Cardiac fibroblast (primary cell): ENCODE measurements around the gene PLIN5.

Source experiments
- DNase-seq, 2 donors: peaks; one replicate each; pipeline versions ENCODE4 v3.0.0 to v3.0.0-alpha.2; 2010; ENCODE audit warnings: low read depth in 2 of 2
- H3K4me3 ChIP-seq, 2 donors: replicated peaks in 1 of 2; 1 replicate in 1 of 2; 2 replicates in 1 of 2; pipeline ENCODE4 v1.5.1; 2011; ENCODE audit warnings: low read depth in 2 of 2, low read length in 2 of 2, mild to moderate bottlenecking in 2 of 2, moderate library complexity in 1 of 2
- CTCF ChIP-seq: IDR thresholded peaks from one replicate; pipeline ENCODE4 v1.5.1; 2011; ENCODE audit warnings: low read depth, mild to moderate bottlenecking, low read length, inconsistent platforms

PLIN5 gene

GRCh38 chr19:4492337-4493103, 42.5 kb downstream of the PLIN5 start:
- H3K4me3 ChIP-seq = no peak overlapping the region
- no peak for DNase-seq
- TF ChIP-seq CTCF = no peak

DNA sequence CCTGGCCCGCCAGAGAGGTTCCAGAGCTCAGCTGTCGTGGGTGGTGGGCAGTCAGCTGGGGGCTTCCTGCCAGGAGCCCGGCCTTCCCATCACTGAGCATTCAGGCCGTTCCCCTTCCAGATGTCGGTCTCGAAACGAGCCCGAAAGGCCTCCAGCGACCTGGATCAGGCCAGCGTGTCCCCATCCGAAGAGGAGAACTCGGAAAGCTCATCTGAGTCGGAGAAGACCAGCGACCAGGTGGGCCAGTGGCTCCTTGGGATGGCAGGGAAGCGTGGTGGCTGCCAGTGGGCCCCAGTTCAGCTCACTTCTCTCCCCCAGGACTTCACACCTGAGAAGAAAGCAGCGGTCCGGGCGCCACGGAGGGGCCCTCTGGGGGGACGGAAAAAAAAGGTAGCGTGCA, 43.6 kb downstream of the PLIN5 start:
- DNase-seq = no peak
- no peak overlapping the region for H3K4me3 ChIP-seq
- TF ChIP-seq CTCF = no peak

DNA sequence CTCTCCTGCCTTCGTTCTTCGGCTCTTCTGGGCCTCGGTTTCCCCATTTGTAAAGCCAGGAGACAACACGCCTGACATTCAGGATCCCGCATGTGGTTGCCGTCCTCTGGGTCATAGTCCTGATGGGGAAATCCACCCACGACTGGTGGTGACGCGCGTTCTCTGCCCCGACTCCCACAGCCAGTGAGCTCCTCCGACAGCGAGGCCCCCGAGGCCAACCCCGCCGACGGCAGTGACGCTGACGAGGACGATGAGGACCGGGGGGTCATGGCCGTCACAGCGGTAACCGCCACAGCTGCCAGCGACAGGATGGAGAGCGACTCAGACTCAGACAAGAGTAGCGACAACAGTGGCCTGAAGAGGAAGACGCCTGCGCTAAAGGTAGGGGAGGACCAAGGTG, 46.5 kb downstream of the PLIN5 start:
- TF ChIP-seq CTCF = no peak
- no peak overlapping the region for H3K4me3 ChIP-seq
- DNase-seq = no peak

- H3K4me3 ChIP-seq = no peak overlapping the region
- TF ChIP-seq CTCF = no peak
- DNase-seq = no peak
Measured at GRCh38 chr19:4487572-4487971, 47.5 kb downstream of the PLIN5 start.

DNA sequence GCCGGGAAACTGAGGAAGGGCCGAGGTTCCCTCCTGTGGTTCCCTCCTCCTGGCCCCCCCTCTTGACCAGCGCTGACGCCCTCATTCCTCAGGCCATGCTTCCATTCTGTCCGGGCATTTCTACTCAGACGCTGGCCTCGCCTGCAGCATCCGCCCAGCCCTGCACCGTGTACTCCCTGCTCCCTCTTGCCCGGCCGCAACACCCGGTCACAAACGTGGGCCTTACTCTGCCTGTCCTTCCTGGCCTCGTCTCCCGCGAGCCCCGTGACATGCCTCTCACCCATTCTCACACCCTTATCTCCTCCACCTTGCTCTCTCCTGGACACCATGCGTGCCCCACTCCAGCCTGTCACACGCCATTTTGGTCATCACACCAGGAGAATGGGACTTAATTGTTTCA, 51.6 kb downstream of the PLIN5 start:
- no peak for TF ChIP-seq CTCF
- no peak for DNase-seq
- H3K4me3 ChIP-seq = no peak overlapping the region

DNA sequence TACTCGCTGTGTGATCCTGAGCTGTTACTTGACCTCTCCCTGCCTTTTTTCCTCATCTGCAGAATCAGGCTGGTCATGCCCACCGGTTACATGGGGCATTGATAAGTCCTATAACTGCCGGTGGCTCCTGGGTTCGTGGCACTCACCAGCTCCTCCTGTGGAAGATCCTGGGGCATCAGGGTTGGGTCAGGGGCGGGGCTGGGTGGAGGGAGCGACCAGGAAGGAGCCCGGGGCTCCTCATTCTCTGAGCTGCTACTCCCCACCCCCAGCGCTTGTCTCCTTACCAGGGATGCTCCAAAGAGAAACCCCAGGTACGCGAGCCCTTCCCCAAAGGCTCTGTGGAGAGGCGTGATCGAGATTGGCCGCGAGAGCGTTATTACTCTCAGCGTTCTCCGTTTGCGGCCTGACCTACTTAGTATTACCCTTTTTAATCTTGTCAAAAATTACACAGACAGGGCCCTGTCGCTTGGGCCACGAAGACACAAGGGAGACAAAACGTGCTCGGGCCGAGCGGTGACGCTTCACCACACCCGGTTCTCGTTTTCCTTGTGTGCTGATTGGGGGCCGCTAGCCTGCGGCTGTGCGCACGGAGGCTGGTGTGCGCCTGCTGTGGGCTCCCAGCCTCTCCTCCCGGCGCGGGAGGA, 52.2 kb downstream of the PLIN5 start:
- no peak for TF ChIP-seq CTCF
- no peak overlapping the region for H3K4me3 ChIP-seq
- no peak for DNase-seq
